ENCODE results near the gene TSGA10.
"Not testable (repeated sequence)": the region's sequence is repeated elsewhere in the genome, so short reads cannot be mapped to it uniquely, and the experiment has no call there.

Gene TSGA10

DNA sequence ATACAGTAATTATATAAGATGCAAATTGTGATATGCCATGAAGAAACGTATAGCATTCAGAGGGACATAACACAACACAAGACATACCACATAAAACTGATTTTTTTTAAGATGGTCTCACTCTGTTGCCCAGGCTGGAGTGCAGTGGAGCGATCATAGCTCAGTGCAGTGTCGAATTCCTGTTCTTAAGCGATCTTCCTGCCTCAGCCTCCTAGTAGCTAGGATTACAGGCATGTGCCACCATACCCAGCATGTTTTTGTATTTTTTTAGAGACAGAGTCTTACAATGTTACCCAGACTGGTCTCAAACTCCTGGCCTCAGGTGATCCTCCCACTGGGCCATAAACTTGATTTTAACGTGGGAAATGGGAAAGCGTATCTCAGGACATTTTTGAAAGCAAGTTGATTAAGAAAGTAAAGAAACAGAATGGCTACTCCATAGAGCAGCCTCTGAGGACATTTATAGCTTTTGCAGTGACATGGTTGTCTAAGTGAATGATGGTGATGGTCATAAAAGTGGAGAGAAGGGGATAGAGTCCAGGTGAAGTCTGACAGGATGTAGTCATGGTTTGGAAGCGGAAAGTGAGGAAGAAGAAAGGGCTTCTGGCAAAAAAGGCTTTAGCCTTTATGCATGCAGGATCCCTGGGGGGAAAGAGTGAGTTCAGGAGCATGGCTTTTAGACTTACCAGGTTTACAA, 2.4 kb downstream of the TSGA10 start:
- DNase-seq = no peak

GRCh38 chr2:99150706-99151105, 4.0 kb downstream of the TSGA10 start:
- DNase-seq = no peak

GRCh38 chr2:99141110-99142108, 13.3 kb downstream of the TSGA10 start, which contains the start of gene C2orf15:
TSS of gene C2orf15 (plus strand) at chr2:99141707. CDS start at chr2:99150559, 8,852 bp downstream.
- peak; percentile 98 to 99 for DNase-seq

DNA sequence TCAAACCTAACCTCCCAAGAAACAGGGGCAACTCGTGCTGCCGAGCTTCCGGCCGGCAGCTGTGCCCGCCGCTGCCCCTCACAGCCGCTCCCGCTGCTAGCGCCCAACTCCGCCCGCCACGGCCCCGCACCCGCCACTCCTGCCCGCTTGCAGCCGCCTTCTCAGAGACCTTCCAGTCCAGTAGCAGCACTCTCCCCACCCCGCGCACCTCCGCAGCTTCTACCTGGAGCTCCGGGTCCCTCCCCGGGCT, 14.0 kb downstream of the TSGA10 start:
- no peak for DNase-seq

DNA sequence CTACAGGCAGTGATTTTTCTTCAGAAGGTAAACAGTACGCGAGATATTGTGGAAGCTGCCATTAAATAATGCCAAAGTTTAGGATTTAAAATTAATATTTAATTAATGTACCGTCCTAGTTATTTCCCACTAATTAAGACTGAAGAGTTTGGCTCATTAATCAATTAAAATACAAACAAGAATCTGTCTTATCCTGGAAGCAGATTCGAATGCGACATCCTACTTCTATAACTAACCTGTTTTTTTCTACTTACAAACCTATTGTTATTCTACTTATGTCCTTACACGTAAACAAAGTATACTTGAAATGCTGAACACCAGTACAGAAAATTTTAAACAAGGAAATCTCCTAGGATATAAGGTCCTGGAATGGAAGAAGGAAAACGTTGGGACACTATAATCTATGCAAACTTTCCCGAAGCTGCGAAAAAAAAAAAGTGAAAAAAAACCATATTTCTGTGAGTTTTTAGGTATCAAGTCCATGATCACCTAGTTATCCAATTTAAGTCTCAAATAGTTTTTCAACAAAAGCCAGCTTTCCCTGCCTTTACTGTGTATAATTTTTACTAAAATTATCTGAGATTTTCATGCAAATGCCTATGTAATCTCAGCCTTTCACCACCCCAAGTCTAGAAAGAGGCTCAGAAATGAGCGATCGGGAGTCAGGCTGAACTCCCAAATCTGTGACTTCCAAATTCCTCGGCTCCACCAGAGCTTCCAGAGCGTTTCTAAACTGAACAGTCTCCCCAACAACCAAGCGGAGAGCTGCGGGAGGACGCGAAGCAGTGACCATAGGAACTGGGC, 14.5 kb downstream of the TSGA10 start:
- DNase-seq = no peak

DNA sequence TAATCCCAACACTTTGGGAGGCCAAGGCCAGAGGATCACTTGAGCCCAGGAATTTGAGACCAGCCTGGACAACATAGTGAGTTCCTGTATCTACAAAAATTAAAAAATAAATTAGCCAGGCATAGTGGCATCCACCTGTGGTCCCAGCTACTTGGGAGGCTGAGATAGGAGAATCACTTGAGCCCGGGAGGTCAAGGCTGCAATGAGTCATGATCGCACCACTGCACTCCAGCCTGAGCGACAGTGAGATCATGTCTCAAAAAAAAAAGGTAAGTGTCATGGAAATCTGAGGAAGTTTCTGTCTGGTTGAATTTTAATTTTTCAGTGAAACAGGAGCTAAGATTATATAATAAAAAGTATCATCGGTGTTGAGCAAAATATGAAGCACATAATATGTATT, 15.7 kb downstream of the TSGA10 start:
- no peak for DNase-seq

DNA sequence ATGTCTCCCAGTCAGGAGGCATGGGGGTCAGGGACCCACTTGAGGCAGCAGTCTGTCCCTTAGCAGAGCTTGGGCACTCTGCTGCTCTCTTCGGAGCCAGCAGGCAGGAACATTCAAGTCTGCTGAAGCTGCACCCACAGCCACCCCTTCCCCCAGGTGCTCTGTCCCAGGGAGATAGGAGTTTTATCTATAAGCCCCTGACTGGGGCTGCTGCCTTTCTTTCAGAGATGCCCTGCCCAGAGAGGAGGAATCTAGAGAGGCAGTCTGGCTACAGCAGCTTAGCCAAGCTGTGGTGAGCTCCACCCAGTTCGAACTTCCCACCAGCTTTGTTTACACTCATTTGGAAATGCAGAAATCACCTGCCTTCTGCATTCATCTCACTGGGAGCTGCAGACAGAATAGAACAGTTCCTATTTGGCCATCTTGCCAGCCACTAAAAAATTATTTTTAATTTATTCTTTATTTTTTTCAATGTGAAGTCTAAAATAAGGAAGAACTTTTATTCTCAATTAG, 19.6 kb downstream of the TSGA10 start:
- DNase-seq = not testable (repeated sequence)

DNA sequence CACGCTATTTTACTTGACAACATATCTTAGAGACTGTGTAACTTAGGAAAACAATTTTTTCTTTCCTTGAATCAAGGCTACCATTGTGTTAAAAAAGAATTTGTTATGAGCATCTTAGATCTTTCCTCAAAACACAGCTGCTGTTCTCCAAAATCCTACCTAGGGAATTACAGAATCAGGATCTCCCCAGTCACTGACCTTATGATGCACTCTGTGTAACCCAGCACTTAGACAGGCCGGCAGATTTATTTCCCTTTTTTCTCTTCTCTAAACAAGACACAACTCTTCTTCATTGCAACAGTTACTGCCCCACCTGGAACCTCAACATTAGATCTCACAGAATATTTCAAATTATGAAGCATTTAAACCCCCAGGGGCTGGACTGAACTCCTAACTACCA, 26.8 kb downstream of the TSGA10 start:
- DNase-seq = no peak

GRCh38 chr2:99112617-99113016, 42.1 kb downstream of the TSGA10 start:
- DNase-seq = no peak

GRCh38 chr2:99111945-99112344, 42.8 kb downstream of the TSGA10 start:
- no peak for DNase-seq

DNA sequence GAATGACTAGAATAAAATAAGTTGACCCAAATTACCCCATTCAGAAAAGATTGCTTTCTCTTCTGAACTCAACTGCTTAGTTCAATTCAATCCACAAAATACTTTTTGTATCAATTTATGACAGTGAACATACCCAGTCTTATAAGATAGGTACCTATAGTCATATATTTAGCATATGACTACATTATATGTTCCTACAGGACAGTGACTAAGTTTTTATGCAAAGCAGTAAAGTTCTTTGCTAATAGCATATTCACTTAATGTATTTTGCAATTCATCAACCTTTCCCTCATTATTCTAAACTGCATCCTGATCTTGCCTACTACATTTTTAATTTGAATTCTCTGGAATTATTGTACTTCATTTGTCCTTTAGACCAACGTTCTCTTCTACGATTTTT, 43.5 kb downstream of the TSGA10 start:
- no peak for DNase-seq

GRCh38 chr2:99106913-99107312, 47.8 kb downstream of the TSGA10 start:
- DNase-seq = no peak

DNA sequence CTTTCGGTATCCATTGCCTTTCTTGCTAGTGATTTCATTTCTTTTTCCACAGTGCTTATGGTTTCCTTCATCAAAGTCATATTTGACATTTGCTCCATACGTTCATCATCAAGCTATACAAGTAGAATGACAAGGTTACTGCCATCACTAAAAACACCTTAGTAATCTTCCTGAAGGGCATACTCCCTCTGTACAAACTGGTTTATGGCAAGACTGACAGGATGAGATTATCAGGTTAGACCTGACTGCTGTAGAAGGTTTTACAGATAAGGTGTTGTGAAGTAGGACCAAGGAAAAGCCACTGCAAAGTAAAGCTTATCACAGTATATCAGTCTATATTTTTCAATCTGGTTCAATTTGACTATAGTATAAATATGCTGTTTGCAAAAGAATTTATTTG, 50.7 kb downstream of the TSGA10 start:
- no peak for DNase-seq

- DNase-seq = no peak
These were observed 53.0 kb downstream of the TSGA10 start for GRCh38 chr2:99101697-99102096.

GRCh38 chr2:99096728-99097127, 58.0 kb downstream of the TSGA10 start:
- no peak for DNase-seq

DNA sequence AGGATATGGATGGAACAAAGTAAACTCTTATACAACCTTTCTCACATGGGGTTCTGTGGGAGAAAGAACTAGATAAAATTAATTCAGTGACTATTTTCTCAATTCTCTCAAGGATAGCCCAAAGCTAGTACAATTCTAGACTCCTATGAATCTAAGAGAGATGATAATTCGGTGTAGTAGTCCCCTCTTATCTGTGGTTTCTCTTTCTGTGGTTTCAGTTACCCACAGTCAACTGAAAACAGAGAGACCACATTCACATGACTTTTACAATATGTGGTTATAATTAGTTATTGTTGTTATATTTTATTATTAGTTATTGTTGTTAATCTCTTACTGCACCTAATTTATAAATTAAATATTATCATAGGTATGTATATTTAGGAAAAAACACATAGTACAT, 66.7 kb downstream of the TSGA10 start:
- no peak for DNase-seq

GRCh38 chr2:99086385-99086784, 68.4 kb downstream of the TSGA10 start:
- no peak for DNase-seq

DNA sequence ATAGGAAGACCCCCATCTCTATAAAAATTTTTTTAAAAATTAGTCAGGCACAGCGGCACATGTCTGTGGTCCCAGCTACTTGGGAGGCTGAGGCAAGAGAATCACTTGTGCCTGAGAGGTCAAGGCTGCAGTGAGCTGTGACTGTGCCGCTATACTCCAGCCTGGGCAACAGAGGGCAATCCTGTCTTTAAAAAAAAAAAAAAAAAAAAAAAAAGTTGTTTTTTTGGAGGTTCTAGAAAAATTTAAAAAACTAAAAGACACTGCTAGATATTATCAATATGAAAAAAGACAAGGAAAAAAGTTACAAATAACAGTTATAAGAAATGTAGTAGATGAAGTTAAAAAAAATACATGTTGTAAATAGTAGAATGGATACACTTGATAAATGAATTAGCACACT, 69.3 kb downstream of the TSGA10 start:
- DNase-seq = peak in 1 of 2 donors; percentile 6

DNA sequence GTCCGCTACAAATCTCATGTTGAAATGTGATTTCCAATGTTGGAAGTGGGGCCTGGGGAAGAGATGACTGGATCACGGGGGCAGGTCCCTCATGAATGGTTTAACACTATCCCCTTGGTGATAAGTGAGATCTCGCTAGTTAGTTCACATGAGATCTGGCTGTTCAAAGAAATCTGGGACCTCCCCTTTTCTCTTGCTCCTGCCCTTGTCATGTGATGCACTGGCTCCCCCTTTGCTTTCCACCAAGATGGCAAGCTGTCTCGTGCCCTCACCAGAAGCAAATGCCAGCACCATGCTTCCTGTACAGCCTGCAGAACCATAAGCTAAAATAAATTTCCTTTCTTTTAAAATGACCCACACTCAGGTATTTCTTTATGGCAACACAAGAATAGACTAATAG, 70.5 kb downstream of the TSGA10 start:
- no peak for DNase-seq

GRCh38 chr2:99081891-99082290, 72.9 kb downstream of the TSGA10 start:
- no peak for DNase-seq

DNA sequence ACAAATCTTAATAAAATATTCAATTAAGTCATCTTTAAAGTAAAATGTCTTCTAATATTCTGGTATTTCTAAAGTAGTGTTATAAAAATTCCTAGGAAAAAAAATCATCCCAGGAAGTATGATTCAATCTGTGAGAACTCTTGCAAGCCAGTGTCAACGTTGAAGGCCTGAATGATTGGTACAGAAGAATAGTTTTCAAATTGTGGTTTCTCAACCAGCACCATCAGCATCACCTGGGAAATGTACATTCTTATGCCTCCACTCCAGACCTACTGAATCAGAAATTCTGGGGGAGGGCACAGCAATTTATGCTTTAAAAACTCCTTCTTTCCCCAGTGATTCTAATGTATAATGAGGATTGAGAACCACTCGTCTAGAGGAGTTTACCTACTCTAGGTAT, 75.5 kb downstream of the TSGA10 start:
- no peak for DNase-seq

GRCh38 chr2:99072551-99072950, 82.2 kb downstream of the TSGA10 start:
- no peak for DNase-seq

All from activated CD4-positive, alpha-beta T cell treated with anti-CD3 and anti-CD28 coated beads for 4 hours (primary cell).